GM19351 (cell line): ENCODE measurements around the gene FKBP2.

Experiments used
- ATAC-seq: cut with Tn5 transposase; IDR thresholded peaks from one replicate; pipeline ENCODE4 v1.9.1; 2021; ENCODE audit warnings: mild to moderate bottlenecking, moderate library complexity; ENCODE audit not compliant: unreplicated experiment

FKBP2 gene

DNA sequence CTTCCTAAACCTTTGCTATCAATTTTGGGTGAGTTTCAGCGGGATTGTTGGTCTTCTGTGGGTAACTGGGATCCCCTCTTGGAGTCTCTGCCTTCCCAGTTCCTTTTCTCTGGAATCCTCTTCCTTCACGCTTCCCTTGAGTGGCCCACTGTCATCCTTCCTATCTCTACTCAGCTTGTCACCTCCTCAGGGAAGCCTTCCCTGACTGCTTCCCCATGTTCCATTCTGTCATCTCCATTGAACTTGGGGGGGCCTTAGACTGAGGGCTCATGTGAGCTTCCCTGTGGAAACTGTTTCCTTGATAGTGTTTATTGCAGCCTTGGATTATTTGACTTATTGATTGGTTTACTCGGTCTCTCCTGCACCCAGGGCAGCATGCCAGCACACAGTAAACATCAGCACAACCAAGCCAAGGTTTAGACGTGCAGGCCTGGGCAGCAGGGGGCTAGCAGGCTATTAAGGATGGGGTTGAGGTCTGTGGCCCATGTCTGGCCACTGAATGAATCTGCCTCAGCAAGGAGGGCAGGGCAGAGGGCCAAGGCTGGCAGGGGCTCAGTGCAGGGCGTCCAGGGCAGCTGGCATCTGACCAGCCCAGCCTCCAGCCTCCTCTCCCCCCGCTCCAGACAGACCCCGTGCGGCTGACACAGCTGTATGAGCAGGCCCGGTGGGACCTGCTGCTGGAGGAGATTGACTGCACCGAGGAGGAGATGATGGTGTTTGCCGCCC lies 22.1 kb upstream of the FKBP2 start:
- ATAC-seq: no peak

DNA sequence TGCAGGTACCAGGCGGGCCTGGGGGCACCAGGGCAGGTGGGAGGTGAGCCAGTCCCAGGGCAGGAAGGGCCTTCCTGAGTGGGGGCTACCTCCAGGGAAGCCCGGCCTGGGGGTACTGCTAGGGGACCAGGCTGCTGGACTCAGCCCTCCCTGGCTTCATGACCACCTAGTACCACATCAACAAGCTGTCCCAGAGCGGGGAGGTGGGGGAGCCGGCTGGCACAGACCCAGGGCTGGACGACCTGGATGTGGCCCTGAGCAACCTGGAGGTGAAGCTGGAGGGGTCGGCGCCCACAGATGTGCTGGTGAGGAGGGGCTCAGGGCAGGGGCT lies 21.6 kb upstream of the FKBP2 start:
- no peak for ATAC-seq

DNA sequence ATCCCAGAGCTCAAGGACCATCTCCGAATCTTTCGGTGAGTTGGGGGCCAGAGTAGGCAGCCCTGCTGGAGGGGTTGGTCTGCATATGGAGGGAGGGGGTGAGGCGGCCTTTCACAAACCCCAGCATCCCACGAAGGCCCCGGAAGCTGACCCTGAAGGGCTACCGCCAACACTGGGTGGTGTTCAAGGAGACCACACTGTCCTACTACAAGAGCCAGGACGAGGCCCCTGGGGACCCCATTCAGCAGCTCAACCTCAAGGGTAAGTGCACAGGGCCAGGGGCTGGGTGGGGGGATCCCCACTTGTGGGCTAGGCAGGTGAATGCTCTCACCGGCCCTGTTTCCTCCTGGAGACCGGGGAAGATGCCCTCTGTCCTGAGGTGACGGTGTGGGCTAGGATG lies 21.1 kb upstream of the FKBP2 start:
- no peak for ATAC-seq

DNA sequence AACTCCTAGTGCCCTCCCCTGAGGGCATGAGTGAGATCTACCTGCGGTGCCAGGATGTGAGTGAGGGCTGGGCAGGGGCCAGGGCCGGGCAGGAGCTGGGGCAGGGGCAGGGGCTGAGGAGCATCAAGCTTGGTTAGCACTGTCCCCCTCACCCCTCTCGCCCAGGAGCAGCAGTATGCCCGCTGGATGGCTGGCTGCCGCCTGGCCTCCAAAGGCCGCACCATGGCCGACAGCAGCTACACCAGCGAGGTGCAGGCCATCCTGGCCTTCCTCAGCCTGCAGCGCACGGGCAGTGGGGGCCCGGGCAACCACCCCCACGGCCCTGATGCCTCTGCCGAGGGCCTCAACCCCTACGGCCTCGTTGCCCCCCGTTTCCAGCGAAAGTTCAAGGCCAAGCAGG lies 20.6 kb upstream of the FKBP2 start:
- ATAC-seq: no peak

GRCh38 chr11:64220798-64221197 lies 20.1 kb upstream of the FKBP2 start:
- ATAC-seq: no peak

- ATAC-seq: no peak
Measured at GRCh38 chr11:64222651-64223000, 18.3 kb upstream of the FKBP2 start.

GRCh38 chr11:64223001-64223651 lies 17.8 kb upstream of the FKBP2 start:
- no peak for ATAC-seq

- no peak for ATAC-seq
Measured at GRCh38 chr11:64224151-64224890, 16.6 kb upstream of the FKBP2 start.

GRCh38 chr11:64224891-64225607 lies 15.8 kb upstream of the FKBP2 start:
- ATAC-seq: no peak

DNA sequence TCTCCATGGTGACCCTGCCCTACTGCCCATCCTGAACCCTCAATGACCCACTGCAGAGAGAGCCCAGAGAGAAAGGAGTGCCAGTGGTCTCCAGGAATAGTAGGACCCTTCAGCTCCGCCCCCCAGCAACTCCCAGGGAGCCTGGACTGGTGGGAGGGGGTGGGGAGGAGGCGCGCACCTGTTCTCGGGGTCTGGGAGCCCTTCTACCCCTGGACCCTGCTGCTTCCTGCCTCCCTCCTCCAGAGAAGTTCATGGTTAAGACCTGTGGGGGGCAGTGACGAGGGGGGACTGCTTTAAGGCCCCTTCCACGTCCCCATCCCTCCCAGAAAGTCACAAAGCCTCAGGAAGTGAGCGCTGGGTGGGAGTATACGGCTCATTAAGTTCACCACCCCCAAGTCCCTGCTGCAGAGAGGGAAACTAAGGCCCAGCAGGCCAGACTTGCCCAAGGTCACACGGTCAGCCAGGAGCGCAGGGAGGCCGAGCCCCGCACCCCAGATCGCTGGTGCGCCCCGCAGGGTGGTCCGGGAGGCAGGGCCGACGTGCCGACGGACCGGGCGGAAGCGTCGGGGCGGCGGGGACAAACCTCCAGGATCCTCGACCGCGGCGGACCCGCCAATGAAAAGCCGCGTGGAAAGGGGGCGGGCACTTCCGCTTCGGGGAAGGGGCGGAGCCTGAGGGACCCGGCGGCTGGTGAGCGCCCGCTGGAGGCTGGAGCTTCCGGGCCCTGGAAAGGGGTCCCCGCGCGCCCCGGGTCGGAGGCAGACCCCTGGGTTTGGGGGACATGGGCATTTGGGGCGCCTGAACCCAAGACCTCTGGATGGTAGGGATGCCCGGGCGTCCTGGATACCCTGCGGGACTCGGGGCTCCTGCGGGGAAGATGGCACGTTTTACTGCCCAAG lies 15.0 kb upstream of the FKBP2 start, which contains the start of the genes NUDT22 and TRPT1:
Gene NUDT22 (plus strand): TSS at position 667 of the 899 bp plus-strand sequence. CDS start 379 bp downstream, outside the sequence.
Gene TRPT1 (minus strand): TSS at position 579 of the 899 bp plus-strand sequence. CDS start 326 bp downstream, at position 253.
- peak; percentile 53 for ATAC-seq

GRCh38 chr11:64226507-64227051 lies 14.3 kb upstream of the FKBP2 start:
- no peak for ATAC-seq

DNA sequence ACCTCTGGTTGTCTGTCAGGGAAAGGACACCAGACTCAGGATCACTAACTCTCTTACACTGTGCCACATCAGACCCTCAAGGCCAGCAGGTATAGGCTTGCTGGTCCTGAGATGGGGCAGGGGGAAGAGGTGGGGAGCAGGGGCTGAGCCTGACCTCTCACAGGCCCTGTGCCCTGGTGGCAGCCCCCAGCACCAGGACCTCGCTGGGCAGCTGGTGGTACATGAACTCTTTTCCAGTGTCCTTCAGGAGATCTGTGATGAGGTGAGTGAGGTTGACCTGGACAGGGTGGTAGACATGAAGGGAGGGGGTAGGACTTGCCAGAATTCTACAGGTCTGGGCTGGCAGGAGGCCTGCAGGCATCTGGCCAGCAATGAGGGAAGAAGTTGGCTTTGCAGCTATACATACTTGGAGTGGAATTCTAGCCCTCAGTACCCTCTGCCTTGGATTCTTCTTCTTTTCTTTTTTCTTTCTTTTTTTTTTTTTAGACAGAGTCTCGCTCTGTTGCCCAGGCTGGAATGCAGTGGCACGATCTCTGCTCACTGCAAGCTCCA lies 13.4 kb upstream of the FKBP2 start:
- no peak for ATAC-seq

DNA sequence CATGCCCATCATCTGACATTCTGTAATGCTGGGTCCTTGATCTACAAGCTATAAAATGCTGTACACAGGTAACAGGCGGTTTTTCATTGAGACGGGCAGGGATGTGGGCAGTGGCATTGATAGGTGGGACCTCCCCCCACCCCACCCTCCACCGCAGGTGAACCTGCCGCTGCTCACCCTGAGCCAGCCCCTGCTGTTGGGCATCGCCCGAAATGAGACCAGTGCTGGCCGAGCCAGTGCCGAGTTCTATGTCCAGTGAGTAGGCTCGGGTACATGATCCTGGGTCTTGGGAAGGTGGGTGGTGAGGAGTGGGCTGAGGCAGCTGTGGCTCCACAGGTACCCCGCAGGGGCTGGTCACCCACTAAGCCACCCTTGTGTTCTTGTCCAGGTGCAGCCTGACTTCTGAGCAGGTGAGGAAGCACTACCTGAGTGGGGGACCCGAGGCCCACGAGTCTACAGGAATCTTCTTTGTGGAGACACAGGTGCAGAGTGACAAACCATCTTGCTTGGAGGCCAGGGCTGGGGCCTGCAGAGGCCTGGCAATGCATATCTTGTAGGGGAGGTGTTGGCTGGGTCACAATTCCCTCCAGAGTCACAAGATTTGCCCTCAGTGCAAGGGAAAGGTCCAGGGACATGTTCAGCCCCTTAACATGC lies 11.7 kb upstream of the FKBP2 start:
- no peak for ATAC-seq

DNA sequence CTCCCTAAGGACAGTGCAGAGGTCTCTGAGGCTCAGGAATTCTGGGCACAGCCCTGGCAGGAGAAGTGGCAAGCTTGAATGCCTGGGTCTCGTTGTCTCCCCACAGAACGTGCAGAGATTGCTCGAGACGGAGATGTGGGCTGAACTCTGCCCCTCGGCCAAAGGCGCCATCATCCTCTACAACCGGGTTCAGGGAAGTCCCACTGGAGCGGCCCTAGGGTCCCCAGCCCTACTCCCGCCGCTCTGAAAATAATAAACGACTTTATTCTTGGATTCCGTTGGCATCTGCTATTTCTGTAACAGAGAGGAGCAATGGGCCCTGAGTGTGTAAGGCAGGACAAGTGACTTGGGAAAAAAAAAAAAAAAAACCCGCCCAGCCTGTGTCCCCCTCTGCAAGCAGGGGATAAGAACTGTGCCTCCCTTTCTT lies 11.1 kb upstream of the FKBP2 start:
- ATAC-seq: no peak

- peak; percentile 38 for ATAC-seq
Measured at GRCh38 chr11:64230171-64230984, 10.5 kb upstream of the FKBP2 start, which contains the start of gene DNAJC4. Gene DNAJC4, plus strand, starts transcription at chr11:64230548. Its CDS starts 307 bp downstream, at chr11:64230855.

DNA sequence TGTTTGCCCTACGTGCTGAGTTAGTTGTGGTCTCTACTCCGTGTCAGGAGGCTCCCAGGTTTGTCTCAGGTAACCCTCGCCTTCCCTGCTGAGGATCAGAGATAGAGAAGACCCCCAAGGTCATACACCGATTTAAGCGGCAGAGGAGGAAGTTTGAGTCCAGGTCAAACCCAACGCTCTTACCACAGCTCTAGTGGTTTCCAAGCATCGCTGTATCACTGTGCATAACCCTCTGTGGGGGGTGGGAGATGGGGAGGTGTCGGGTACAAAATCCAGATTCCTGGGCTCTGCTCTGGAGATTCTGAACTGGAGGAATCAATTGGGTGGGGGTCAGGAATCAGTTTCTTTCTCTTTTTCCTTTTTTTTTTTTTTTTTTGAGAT lies 9.9 kb upstream of the FKBP2 start:
- no peak for ATAC-seq

DNA sequence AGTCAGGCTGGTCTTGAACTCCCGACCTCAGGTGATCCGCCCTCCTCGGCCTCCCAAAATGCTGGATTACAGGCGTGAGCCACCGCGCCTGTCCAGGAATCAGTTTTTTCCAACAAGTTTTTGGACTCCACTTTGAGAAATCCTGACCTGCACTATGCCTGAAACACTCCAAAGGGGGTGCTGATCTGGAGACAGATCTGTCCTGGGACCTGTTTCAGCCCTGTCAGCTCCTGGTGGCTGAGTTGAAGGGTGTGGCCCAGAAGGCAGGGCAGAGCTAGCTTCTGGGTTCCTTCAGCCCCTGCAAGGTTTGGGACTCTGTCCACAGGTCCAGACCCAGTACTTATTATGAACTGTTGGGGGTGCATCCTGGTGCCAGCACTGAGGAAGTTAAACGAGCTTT lies 9.3 kb upstream of the FKBP2 start:
- no peak for ATAC-seq
